Measurements from ENCODE around the gene PRKCE. TPM values are rescaled to one million over a fixed set of nuclear protein-coding genes. Genes with fewer than 3 reads are reported as not detected.

PRKCE gene
- total and polyA plus RNA-seq, 2 of the 8 experiments (the other 6 are each of a cell fraction or from before 2014, with no cell fraction given): 0.54 to 2.1 TPM

GRCh38 chr2:46023165-46023854 is 371.8 kb downstream of the PRKCE start (continued):
- TF ChIP-seq, protein P1, sequence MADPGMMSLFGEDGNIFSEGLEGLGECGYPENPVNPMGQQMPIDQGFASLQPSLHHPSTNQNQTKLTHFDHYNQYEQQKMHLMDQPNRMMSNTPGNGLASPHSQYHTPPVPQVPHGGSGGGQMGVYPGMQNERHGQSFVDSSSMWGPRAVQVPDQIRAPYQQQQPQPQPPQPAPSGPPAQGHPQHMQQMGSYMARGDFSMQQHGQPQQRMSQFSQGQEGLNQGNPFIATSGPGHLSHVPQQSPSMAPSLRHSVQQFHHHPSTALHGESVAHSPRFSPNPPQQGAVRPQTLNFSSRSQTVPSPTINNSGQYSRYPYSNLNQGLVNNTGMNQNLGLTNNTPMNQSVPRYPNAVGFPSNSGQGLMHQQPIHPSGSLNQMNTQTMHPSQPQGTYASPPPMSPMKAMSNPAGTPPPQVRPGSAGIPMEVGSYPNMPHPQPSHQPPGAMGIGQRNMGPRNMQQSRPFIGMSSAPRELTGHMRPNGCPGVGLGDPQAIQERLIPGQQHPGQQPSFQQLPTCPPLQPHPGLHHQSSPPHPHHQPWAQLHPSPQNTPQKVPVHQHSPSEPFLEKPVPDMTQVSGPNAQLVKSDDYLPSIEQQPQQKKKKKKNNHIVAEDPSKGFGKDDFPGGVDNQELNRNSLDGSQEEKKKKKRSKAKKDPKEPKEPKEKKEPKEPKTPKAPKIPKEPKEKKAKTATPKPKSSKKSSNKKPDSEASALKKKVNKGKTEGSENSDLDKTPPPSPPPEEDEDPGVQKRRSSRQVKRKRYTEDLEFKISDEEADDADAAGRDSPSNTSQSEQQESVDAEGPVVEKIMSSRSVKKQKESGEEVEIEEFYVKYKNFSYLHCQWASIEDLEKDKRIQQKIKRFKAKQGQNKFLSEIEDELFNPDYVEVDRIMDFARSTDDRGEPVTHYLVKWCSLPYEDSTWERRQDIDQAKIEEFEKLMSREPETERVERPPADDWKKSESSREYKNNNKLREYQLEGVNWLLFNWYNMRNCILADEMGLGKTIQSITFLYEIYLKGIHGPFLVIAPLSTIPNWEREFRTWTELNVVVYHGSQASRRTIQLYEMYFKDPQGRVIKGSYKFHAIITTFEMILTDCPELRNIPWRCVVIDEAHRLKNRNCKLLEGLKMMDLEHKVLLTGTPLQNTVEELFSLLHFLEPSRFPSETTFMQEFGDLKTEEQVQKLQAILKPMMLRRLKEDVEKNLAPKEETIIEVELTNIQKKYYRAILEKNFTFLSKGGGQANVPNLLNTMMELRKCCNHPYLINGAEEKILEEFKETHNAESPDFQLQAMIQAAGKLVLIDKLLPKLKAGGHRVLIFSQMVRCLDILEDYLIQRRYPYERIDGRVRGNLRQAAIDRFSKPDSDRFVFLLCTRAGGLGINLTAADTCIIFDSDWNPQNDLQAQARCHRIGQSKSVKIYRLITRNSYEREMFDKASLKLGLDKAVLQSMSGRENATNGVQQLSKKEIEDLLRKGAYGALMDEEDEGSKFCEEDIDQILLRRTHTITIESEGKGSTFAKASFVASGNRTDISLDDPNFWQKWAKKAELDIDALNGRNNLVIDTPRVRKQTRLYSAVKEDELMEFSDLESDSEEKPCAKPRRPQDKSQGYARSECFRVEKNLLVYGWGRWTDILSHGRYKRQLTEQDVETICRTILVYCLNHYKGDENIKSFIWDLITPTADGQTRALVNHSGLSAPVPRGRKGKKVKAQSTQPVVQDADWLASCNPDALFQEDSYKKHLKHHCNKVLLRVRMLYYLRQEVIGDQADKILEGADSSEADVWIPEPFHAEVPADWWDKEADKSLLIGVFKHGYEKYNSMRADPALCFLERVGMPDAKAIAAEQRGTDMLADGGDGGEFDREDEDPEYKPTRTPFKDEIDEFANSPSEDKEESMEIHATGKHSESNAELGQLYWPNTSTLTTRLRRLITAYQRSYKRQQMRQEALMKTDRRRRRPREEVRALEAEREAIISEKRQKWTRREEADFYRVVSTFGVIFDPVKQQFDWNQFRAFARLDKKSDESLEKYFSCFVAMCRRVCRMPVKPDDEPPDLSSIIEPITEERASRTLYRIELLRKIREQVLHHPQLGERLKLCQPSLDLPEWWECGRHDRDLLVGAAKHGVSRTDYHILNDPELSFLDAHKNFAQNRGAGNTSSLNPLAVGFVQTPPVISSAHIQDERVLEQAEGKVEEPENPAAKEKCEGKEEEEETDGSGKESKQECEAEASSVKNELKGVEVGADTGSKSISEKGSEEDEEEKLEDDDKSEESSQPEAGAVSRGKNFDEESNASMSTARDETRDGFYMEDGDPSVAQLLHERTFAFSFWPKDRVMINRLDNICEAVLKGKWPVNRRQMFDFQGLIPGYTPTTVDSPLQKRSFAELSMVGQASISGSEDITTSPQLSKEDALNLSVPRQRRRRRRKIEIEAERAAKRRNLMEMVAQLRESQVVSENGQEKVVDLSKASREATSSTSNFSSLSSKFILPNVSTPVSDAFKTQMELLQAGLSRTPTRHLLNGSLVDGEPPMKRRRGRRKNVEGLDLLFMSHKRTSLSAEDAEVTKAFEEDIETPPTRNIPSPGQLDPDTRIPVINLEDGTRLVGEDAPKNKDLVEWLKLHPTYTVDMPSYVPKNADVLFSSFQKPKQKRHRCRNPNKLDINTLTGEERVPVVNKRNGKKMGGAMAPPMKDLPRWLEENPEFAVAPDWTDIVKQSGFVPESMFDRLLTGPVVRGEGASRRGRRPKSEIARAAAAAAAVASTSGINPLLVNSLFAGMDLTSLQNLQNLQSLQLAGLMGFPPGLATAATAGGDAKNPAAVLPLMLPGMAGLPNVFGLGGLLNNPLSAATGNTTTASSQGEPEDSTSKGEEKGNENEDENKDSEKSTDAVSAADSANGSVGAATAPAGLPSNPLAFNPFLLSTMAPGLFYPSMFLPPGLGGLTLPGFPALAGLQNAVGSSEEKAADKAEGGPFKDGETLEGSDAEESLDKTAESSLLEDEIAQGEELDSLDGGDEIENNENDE (IDR thresholded peaks at IDR 0.05; ENCODE audit: insufficient replicate concordance, low read length): no peak
- TF ChIP-seq POU5F1 (IDR thresholded peaks at IDR 0.05; ENCODE audit: low read depth, low read length) (no peak), SP4 (IDR thresholded peaks at IDR 0.05; ENCODE audit: low read length) (no peak), RBBP5 (IDR thresholded peaks at IDR 0.05; ENCODE audit: borderline replicate concordance, low read depth, low read length) (no peak)
